Transverse colon (tissue), 4 donors: ENCODE measurements around the gene TPM1.
A peak's percentile ranks its signal among the peaks of the same experiment; 100 is the strongest.

Experiments
- EP300 ChIP-seq: sonication (generic); formaldehyde crosslinking; IDR thresholded peaks from one replicate; pipeline ENCODE4 v1.6.1; 2017; ENCODE audit warnings: antibody characterized with exemption, low read depth
- POLR2A ChIP-seq: fragments of 450-650 bp; IDR thresholded peaks from one replicate; pipeline ENCODE4 v1.6.1; 2016; ENCODE audit warnings: antibody characterized with exemption, mild to moderate bottlenecking, moderate library complexity
- POLR2AphosphoS5 ChIP-seq, 3 donors: sonication (generic); formaldehyde crosslinking; IDR thresholded peaks; one replicate each; pipeline ENCODE4 v1.6.1; 2016; ENCODE audit warnings: antibody characterized with exemption in 3 of 3
- TF ChIP-seq, protein P1 (sequence below), 5 experiments: fragments of 200-600 bp in 3 of 5; fragments of 450-650 bp in 2 of 5; sonication (generic) in 3 of 5; IDR thresholded peaks; 1 replicate in 2 of 5; 2 replicates in 3 of 5; pipeline ENCODE4 v1.5.1; 2016 to 2017; ENCODE audit warnings: antibody characterized with exemption in 5 of 5, inconsistent platforms in 3 of 5, mild to moderate bottlenecking in 2 of 5, moderate library complexity in 1 of 5

DNA sequence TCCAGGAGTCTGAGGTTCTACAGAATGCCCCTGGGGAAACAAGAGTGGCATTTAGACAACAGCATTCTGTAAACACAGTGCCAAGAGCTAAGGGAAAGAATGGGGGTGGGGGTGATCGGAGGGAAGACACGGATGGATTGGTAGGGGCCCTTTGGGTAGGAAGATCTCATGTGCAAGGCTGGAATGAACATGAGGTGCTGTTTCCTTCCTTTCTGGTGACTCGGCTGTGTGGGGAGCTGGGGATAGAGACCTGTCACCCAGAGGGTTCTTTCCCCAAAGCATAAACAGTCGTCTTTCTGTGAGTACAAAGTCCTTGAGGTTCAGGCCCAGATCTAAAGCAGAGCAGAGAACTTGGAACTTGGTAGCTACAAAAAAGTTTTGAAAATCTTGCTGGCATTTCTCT, 11.7 kb downstream of the TPM1 start:
- TF ChIP-seq, protein P1, sequence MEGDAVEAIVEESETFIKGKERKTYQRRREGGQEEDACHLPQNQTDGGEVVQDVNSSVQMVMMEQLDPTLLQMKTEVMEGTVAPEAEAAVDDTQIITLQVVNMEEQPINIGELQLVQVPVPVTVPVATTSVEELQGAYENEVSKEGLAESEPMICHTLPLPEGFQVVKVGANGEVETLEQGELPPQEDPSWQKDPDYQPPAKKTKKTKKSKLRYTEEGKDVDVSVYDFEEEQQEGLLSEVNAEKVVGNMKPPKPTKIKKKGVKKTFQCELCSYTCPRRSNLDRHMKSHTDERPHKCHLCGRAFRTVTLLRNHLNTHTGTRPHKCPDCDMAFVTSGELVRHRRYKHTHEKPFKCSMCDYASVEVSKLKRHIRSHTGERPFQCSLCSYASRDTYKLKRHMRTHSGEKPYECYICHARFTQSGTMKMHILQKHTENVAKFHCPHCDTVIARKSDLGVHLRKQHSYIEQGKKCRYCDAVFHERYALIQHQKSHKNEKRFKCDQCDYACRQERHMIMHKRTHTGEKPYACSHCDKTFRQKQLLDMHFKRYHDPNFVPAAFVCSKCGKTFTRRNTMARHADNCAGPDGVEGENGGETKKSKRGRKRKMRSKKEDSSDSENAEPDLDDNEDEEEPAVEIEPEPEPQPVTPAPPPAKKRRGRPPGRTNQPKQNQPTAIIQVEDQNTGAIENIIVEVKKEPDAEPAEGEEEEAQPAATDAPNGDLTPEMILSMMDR (IDR thresholded peaks at IDR 0.05): no peak
- TF ChIP-seq EP300: no peak
- TF ChIP-seq POLR2A: peak; percentile 39
- TF ChIP-seq POLR2AphosphoS5 (IDR thresholded peaks at IDR 0.05): peak in 2 of 3 donors; percentile 57 to 61
